ENCODE results near the gene NELL2. TPM values are rescaled to one million over a fixed set of nuclear protein-coding genes. Genes with fewer than 3 reads are reported as not detected.

The NELL2 gene
- total RNA-seq, 1 donor from 2014 or later = 11.5 TPM

DNA sequence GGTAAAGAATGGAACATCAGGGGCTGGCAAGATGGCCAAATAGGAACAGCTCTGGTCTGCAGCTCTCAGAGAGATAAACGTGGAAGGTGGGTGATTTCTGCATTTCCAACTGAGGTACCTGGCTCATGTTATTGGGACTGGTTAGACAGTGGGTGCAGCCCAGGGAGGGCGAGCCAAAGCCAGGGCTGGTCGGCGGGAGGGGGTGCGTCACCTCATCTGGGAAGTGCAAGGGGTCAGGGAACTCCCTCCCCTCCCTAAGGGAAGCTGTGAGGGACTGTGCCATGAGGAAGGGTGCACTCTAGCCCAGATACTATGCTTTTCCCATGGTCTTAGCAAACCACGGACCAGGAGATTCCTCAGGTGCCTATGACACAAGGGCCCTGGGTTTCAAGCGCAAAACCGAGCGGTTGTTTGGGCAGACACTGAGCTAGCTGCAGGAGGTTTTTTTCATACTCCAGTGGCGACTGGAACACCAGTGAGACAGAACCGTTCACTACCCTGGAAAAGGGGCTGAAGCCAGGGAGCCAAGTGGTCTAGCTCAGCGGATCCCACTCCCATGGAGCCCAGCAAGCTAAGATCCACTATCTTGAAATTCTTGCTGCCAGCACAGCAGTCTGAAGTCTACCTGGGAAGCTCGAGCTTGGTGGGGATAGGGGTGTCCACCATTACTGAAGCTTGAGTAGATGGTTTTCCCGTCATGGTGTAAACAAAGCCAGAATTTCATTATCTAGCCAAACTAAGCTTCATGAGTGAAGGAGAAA is 317.6 kb downstream of the NELL2 start:
- Mint-ChIP-seq H3K4me3 (no peak overlapping the region), H3K9me3 (peaks cover 8% of the 10 kb centered on the region), H3K27ac (no peak overlapping the region), H3K36me3 (ENCODE audit: low read depth) (no peaks in the 10 kb centered on the region), H3K27me3 (ENCODE audit: insufficient read depth) (no peaks in the 10 kb centered on the region), H3K4me1 (ENCODE audit: low read depth) (no peaks in the 10 kb centered on the region)
- DNase-seq (ENCODE audit: low spot score) = no peak
- intact Hi-C loops (cut with micrococcal nuclease) = no loop called here

DNA sequence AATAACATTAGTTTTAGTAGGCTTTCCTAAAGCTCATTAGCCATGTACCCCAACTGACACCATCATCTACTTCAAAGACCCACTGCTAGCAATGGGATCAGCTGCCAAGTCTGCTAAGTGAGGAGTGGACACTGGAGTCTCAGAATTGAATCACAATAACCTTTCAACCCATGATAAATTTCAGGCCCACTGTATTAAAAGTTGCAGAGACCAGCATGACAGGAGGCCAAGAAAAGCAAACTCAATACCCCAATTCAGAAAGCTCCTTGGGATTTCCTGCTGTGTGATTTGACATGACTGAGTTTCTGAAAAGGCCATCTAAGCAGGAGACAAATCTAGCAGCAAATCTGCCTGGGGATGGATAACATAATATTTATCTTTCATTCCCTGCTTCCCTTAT is 320.7 kb downstream of the NELL2 start:
- H3K9me3 Mint-ChIP-seq = peaks cover 8% of the 10 kb centered on the region
- DNase-seq (ENCODE audit: low spot score) = no peak
- intact Hi-C loops (cut with micrococcal nuclease) = no loop called here
- no peak overlapping the region for H3K4me3 Mint-ChIP-seq
- no peak overlapping the region for H3K27ac Mint-ChIP-seq
- H3K4me1 Mint-ChIP-seq (ENCODE audit: low read depth) = peaks cover 8% of the 10 kb centered on the region
- H3K27me3 Mint-ChIP-seq (ENCODE audit: insufficient read depth) = no peaks in the 10 kb centered on the region
- H3K36me3 Mint-ChIP-seq (ENCODE audit: low read depth) = no peaks in the 10 kb centered on the region

DNA sequence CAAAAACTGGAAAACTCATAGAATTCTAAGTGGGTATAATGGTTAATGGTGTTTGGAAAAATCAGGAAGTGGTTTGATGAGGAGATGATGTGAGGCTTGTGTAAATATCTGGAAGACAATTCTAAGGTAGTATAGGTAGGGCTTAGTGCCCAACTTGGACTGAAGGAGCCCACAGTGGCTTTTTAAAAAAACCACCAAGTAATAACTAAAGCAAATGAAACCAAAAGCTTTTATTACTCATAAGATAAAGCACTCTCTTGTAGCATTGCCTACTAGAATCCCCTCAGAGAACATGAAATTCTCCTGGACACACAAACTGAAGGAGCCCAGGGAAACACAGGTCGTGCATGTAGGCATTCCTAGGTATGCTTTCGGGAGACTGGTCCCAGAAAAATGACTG is 324.5 kb downstream of the NELL2 start:
- no peaks in the 10 kb centered on the region for H3K9me3 Mint-ChIP-seq
- H3K36me3 Mint-ChIP-seq (ENCODE audit: low read depth) = no peaks in the 10 kb centered on the region
- no peak for DNase-seq (ENCODE audit: low spot score)
- no peaks in the 10 kb centered on the region for H3K27me3 Mint-ChIP-seq (ENCODE audit: insufficient read depth)
- no peak overlapping the region for H3K4me3 Mint-ChIP-seq
- peaks cover 8% of the 10 kb centered on the region for H3K4me1 Mint-ChIP-seq (ENCODE audit: low read depth)
- intact Hi-C loops (cut with micrococcal nuclease) = no loop called here
- no peak overlapping the region for H3K27ac Mint-ChIP-seq

DNA sequence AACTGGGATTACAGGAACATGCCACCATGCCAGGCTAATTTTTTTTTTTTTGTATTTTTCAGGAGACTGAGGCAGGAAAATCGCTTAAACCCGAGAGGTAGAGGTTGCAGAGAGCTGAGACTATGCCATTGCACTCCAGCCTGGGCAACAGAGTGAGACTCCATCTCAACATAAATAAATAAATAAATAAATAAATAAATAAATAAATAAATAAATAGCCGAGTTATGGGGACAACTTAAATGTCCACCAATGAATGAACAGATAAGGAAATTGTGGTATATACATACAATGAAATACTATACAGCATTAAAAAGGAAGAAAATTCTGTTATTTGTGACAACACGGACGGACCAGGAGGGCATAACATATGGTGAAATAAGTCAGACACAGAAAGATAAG is 325.7 kb downstream of the NELL2 start:
- Mint-ChIP-seq H3K4me3 (no peak overlapping the region), H3K9me3 (no peaks in the 10 kb centered on the region), H3K4me1 (ENCODE audit: low read depth) (peaks cover 8% of the 10 kb centered on the region), H3K36me3 (ENCODE audit: low read depth) (no peaks in the 10 kb centered on the region), H3K27ac (no peak overlapping the region), H3K27me3 (ENCODE audit: insufficient read depth) (no peaks in the 10 kb centered on the region)
- DNase-seq (ENCODE audit: low spot score) = no peak
- intact Hi-C loops (cut with micrococcal nuclease) = no loop called here

DNA sequence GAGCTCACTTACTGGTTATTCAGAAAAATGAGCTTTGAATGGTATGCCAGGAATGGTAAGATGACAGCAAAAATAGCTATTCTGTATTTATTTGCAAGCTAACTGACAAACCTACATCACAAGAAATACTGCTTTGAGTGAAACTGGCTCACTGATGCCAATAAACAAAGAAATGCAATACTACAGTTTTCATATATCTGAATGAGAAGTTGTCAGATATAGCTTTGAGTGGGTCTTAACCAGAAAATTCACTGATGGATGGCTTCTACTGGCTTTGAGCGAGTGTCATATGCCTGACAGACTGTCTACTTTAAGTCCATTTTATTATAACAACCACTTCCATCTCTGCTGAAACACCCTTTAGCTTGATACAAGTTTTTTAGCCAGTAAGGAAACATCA is 330.1 kb downstream of the NELL2 start:
- H3K4me3 Mint-ChIP-seq = no peak overlapping the region
- no peaks in the 10 kb centered on the region for H3K4me1 Mint-ChIP-seq (ENCODE audit: low read depth)
- no peaks in the 10 kb centered on the region for H3K9me3 Mint-ChIP-seq
- no peak overlapping the region for H3K27ac Mint-ChIP-seq
- DNase-seq (ENCODE audit: low spot score) = no peak
- no peaks in the 10 kb centered on the region for H3K36me3 Mint-ChIP-seq (ENCODE audit: low read depth)
- intact Hi-C loops (cut with micrococcal nuclease) = no loop called here
- H3K27me3 Mint-ChIP-seq (ENCODE audit: insufficient read depth) = no peaks in the 10 kb centered on the region

DNA sequence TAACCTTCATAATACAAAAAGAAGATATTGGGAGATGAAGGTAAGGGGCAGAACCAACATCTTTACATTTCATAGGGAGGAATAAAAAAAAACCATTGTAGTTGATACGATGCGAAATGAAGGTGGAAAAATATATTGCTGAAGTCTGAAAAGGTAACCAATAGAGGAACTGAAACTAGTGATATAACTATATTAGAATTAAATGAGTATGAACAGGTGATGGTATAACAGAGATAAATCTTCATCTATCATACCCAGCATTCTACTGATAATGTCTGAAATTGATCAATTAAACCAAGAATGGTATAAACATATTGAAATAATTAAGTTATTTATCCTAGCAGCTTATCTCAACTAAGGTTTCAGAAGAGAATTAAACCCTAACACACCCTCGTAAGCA is 332.1 kb downstream of the NELL2 start:
- Mint-ChIP-seq H3K9me3 (no peaks in the 10 kb centered on the region), H3K4me1 (ENCODE audit: low read depth) (no peaks in the 10 kb centered on the region), H3K36me3 (ENCODE audit: low read depth) (no peaks in the 10 kb centered on the region), H3K4me3 (no peak overlapping the region), H3K27ac (no peak overlapping the region), H3K27me3 (ENCODE audit: insufficient read depth) (no peaks in the 10 kb centered on the region)
- no peak for DNase-seq (ENCODE audit: low spot score)
- intact Hi-C loops (cut with micrococcal nuclease) = no loop called here

DNA sequence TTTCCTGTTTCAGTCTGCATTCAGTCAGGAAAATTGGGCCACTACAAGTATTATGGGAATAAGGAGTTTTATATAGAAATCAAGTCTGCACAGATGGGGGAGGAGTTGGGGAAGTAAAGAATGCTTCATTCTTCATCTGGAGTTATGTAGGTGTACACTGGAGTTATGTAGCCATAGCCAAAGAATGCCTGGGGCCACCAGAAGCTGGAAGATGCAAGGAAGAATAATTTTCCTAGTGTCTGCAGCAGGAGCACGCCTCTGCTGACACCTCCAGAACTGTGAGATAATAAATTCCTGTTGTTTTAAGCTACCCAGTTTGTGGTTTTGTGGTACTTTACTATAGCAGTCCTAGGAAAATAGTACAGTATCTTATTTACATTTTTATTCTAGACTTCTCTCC is 333.4 kb downstream of the NELL2 start:
- no peak overlapping the region for H3K4me3 Mint-ChIP-seq
- no peaks in the 10 kb centered on the region for H3K36me3 Mint-ChIP-seq (ENCODE audit: low read depth)
- no peaks in the 10 kb centered on the region for H3K27me3 Mint-ChIP-seq (ENCODE audit: insufficient read depth)
- H3K9me3 Mint-ChIP-seq = no peaks in the 10 kb centered on the region
- no peak overlapping the region for H3K27ac Mint-ChIP-seq
- no peaks in the 10 kb centered on the region for H3K4me1 Mint-ChIP-seq (ENCODE audit: low read depth)
- no peak for DNase-seq (ENCODE audit: low spot score)
- intact Hi-C loops (cut with micrococcal nuclease) = no loop called here

DNA sequence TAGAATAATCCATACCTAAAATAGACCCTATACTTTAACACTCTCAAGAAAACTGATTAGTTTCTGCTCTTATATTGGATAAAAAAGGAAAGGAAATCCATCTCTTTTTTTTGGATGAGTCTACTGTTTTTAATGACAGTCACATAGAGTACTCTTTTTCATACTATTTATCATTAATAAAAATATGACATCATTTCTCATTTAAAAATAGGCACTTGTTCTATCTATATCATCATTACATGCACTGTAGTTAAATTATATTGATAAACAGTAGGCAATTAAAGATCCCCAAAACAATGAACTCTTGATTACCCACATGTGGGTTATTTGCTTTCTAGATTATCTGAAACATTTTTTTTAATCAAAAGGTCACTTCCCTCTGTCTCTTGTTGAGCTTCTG is 338.8 kb downstream of the NELL2 start:
- Mint-ChIP-seq H3K27me3 (ENCODE audit: insufficient read depth) (no peaks in the 10 kb centered on the region), H3K4me3 (no peak overlapping the region), H3K36me3 (ENCODE audit: low read depth) (no peaks in the 10 kb centered on the region), H3K27ac (no peak overlapping the region), H3K9me3 (no peaks in the 10 kb centered on the region), H3K4me1 (ENCODE audit: low read depth) (no peaks in the 10 kb centered on the region)
- no peak for DNase-seq (ENCODE audit: low spot score)
- intact Hi-C loops (cut with micrococcal nuclease) = no loop called here

DNA sequence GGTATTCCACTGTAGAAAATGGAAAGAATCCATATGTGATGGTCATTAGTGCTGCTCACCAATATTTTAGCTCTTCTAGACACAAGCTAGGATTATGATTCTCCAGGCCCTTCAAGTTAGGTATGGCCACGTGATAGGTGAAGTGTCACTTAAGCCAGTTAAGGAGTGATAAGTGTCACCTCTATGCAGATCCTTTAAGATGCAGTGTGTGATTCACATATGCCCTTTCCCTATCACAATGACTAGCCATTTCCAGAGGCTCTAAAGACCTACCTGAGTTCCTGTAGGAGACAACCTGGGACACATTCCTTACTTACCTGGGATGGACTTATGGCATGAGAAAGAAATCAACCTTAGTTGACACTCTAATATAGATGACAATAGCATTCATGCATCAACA is 343.2 kb downstream of the NELL2 start:
- H3K27me3 Mint-ChIP-seq (ENCODE audit: insufficient read depth) = no peaks in the 10 kb centered on the region
- no peaks in the 10 kb centered on the region for H3K4me1 Mint-ChIP-seq (ENCODE audit: low read depth)
- no peak overlapping the region for H3K27ac Mint-ChIP-seq
- no peak overlapping the region for H3K4me3 Mint-ChIP-seq
- H3K36me3 Mint-ChIP-seq (ENCODE audit: low read depth) = no peaks in the 10 kb centered on the region
- H3K9me3 Mint-ChIP-seq = no peaks in the 10 kb centered on the region
- DNase-seq (ENCODE audit: low spot score) = no peak
- intact Hi-C loops (cut with micrococcal nuclease) = no loop called here

DNA sequence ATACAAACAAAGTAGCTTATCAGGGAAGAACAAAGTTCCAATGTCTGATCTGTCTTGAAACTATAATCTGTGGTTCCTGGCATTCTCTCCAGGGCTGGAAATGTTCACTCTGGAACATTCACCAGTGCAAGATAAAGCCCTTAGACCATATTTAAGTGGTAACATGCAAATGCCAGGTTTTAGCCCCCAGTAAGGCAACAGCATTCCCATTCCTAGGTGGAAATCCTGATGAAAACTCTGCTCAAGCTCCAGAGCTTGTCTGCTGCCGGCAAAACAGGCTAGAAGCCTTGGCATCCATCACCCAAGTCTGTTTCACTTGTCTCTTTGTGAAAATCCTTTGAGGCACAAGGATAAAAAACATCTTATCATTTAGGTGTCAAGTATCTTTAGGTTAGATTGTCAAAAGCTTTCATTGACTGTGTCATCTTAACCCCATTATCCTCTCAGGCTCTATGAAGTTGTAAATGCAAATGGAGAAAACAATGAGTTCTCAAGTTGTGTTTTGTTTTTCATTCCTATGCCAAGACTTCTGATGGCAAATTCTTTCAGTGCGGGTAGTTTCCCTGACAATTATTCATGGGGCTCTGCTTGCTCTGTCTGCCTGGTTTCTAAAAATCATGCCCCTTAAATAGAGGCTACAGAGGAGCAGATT is 344.7 kb downstream of the NELL2 start:
- Mint-ChIP-seq H3K4me1 (ENCODE audit: low read depth) (no peaks in the 10 kb centered on the region), H3K4me3 (no peak overlapping the region), H3K27ac (no peak overlapping the region), H3K36me3 (ENCODE audit: low read depth) (no peaks in the 10 kb centered on the region), H3K27me3 (ENCODE audit: insufficient read depth) (no peaks in the 10 kb centered on the region), H3K9me3 (no peaks in the 10 kb centered on the region)
- intact Hi-C loops (cut with micrococcal nuclease) = no loop called here
- DNase-seq (ENCODE audit: low spot score) = no peak

DNA sequence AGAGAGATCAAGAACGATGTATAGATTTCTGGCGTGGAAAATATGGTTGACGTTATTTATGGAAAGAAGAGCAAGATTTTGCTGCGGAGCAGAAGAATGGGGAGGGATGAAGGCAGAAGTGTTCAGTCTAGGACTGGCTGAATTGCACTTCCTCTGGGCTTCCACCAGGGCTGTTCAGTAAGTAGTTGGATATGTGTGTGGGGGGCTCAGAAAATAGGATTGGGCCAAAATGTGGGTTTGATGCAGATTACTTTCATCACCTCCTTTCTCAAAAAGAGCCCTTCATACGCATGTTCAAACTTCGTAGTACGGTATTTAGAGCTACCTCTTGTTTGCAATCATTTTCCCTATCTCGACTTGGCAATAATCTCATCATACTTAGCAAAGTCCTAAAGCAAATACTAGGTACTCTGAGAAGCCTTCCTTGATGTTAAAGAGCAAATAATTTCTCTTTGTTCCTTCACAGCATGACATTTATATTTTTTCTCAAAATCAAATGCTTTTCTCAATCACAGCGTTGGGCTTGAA is 349.4 kb downstream of the NELL2 start:
- Mint-ChIP-seq H3K4me1 (ENCODE audit: low read depth) (no peaks in the 10 kb centered on the region), H3K27me3 (ENCODE audit: insufficient read depth) (no peaks in the 10 kb centered on the region), H3K36me3 (ENCODE audit: low read depth) (no peaks in the 10 kb centered on the region), H3K27ac (no peak overlapping the region), H3K9me3 (no peaks in the 10 kb centered on the region), H3K4me3 (no peak overlapping the region)
- DNase-seq (ENCODE audit: low spot score) = no peak
- intact Hi-C loops (cut with micrococcal nuclease) = no loop called here

DNA sequence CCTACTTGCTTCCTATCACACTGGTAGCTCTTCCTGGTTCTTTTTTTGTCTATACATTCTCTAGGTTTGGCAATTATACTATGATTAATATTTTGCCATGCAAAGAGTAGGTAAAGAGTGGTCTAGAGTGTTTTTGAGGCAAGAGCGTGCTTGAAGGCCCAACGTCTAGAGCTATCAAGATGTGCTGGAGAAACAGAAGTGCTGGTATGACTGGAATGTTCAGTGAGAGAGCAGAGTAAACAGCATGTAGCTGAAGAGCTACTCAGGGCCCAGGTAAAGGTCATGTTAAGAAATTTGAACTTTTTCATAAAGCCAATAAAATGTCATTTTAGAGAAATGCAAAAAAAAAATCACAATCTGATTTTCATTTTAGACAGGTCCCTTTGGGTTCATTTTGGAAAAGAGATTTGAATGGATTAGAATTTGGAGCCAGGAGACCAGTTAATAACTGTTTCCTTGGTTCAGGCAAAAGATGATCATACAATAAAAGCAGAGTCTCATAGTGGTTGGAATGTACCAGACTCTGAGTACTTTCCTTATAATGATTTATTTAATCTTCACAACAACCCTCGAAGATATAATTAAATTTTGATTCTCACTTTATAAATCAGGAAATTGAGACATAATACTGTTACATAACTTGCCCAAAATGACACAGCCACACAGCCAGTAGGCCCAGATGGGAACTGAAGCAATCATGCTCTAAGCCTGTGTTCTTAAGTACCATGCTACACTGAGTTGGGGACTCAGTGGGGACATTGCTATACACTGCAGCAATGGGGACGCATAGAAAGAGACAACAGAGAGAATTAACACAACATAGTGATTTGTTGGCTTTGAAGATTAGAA is 350.1 kb downstream of the NELL2 start:
- H3K9me3 Mint-ChIP-seq = no peaks in the 10 kb centered on the region
- no peak overlapping the region for H3K27ac Mint-ChIP-seq
- H3K4me1 Mint-ChIP-seq (ENCODE audit: low read depth) = no peaks in the 10 kb centered on the region
- H3K27me3 Mint-ChIP-seq (ENCODE audit: insufficient read depth) = no peaks in the 10 kb centered on the region
- no peak overlapping the region for H3K4me3 Mint-ChIP-seq
- DNase-seq (ENCODE audit: low spot score) = no peak
- H3K36me3 Mint-ChIP-seq (ENCODE audit: low read depth) = no peaks in the 10 kb centered on the region
- intact Hi-C loops (cut with micrococcal nuclease) = no loop called here

DNA sequence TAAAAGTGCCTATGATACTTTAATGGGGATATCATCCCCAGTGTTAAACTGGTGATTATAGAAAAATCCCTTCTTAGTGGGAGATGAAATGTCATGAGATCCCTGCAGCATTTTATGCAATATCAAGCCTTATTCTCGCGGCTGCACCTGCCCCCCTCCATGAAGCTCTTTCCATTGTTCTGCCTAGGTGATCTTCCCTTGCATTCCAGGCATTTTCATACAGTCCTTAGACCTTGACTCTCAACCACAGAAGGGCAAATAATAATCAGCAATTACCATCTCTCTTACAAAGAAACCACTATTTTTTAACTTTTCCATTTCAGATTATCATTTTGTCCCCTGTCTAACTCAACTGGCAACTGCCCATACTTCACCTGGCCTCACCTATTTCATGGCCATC is 352.3 kb downstream of the NELL2 start:
- Mint-ChIP-seq H3K4me1 (ENCODE audit: low read depth) (no peaks in the 10 kb centered on the region), H3K9me3 (no peaks in the 10 kb centered on the region), H3K4me3 (no peak overlapping the region), H3K36me3 (ENCODE audit: low read depth) (no peaks in the 10 kb centered on the region), H3K27ac (no peak overlapping the region), H3K27me3 (ENCODE audit: insufficient read depth) (no peaks in the 10 kb centered on the region)
- intact Hi-C loops (cut with micrococcal nuclease) = no loop called here
- DNase-seq (ENCODE audit: low spot score) = no peak
